Transverse colon (tissue), 4 donors: ENCODE results near the gene TP73. TPM values are rescaled to one million over a fixed set of nuclear protein-coding genes. Genes with fewer than 3 reads are reported as not detected.
A peak's percentile ranks its signal among the peaks of the same experiment; 100 is the strongest.

Experiments used
- DNase-seq: peaks from one replicate; pipeline ENCODE4 v3.0.0-alpha.2; 2019
- H3K27ac ChIP-seq, 4 donors: fragments of 200-600 bp; sonication (generic); 2 replicates each; pipeline ENCODE4 v1.5.1; 2016 to 2018; ENCODE audit warnings: inconsistent platforms in 4 of 4
- H3K27me3 ChIP-seq: fragments of 200-600 bp; sonication (generic); 2 replicates; pipeline ENCODE4 v1.5.1; 2017; ENCODE audit warnings: inconsistent platforms
- H3K36me3 ChIP-seq, 4 donors: fragments of 200-600 bp; sonication (generic); 2 replicates each; pipeline ENCODE4 v1.5.1; 2017 to 2019; ENCODE audit warnings: inconsistent platforms in 4 of 4
- H3K4me1 ChIP-seq, 4 donors: fragments of 200-600 bp; sonication (generic); 2 replicates each; pipeline ENCODE4 v1.5.1; 2017 to 2020; ENCODE audit warnings: inconsistent platforms in 4 of 4
- H3K4me3 ChIP-seq, 4 donors: fragments of 200-600 bp; sonication (generic); 1 replicate in 1 of 4; 2 replicates in 3 of 4; pipeline versions ENCODE4 v1.5.1 to v1.6.1; 2017 to 2019; ENCODE audit warnings: inconsistent platforms in 4 of 4
- H3K9me3 ChIP-seq, 2 donors: fragments of 200-600 bp; sonication (generic); 2 replicates each; pipeline ENCODE4 v1.5.1; 2017 to 2019; ENCODE audit warnings: inconsistent platforms in 2 of 2
- EP300 ChIP-seq: sonication (generic); formaldehyde crosslinking; IDR thresholded peaks from one replicate; pipeline ENCODE4 v1.6.1; 2017; ENCODE audit warnings: antibody characterized with exemption, low read depth
- POLR2A ChIP-seq: fragments of 450-650 bp; IDR thresholded peaks from one replicate; pipeline ENCODE4 v1.6.1; 2016; ENCODE audit warnings: antibody characterized with exemption, mild to moderate bottlenecking, moderate library complexity
- POLR2AphosphoS5 ChIP-seq, 3 donors: sonication (generic); formaldehyde crosslinking; IDR thresholded peaks; one replicate each; pipeline ENCODE4 v1.6.1; 2016; ENCODE audit warnings: antibody characterized with exemption in 3 of 3
- WGBS, 2 donors: methylation state at CpG; one replicate each; pipeline ENCODE4 v1.1.5; 2018; ENCODE audit warnings: low coverage in 1 of 2; 5-methylcytosine and 5-hydroxymethylcytosine counted together
- in situ Hi-C, 4 donors: fragments of 200-750 bp; cut with MboI; loops; one replicate each; pipeline versions ENCODE4 v1.15.0 to v1.15.1; 2017; ENCODE audit warnings: low sequenced_read_pairs in 3 of 4, low pct_ligation_motif_present in 1 of 4, low pct_unique_long_range_greater_than_20kb in 1 of 4
- intact Hi-C: fragments of 100-400 bp; cut with DNase I; formaldehyde crosslinking; loops from one replicate; pipeline ENCODE4 v1.15.1; 2023; ENCODE audit warnings: low total_unique reads
- total RNA-seq, 4 donors: library from RNA; depleted of rRNA; stranded (reverse); fragments of >200 nt; gene quantifications; one replicate each; pipeline ENCODE4 v1.1.0, GENCODE V29; 2016
- TF ChIP-seq, protein P1 (sequence below), 5 experiments: fragments of 200-600 bp in 3 of 5; fragments of 450-650 bp in 2 of 5; sonication (generic) in 3 of 5; IDR thresholded peaks; 1 replicate in 2 of 5; 2 replicates in 3 of 5; pipeline ENCODE4 v1.5.1; 2016 to 2017; ENCODE audit warnings: antibody characterized with exemption in 5 of 5, inconsistent platforms in 3 of 5, mild to moderate bottlenecking in 2 of 5, moderate library complexity in 1 of 5

The TP73 gene
- total RNA-seq, 4 donors from 2014 or later = 0.20 to 0.32 TPM; not detected in 2

DNA sequence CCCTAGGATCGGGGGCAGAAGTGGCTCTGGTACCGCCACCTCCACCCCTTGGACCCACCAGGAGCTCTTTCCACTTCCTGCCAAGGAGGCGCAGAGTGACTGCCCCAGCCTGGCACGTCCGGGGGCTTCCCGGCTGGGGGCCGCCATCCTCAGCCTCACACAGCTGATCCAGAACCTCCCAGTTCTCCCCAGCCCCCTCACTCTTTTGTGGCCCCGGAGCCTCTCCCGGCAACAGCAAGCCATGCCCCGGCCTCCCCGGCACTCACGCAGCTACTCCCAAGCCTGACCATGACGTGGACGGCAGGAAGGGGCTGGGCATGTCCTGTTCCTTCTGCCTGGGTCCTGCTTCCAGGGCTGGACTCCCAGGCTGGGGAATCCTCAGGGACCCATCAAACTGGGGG, 17.1 kb downstream of the TP73 start:
- Histone ChIP-seq H3K4me1 (peaks cover 0 to 16% (median 8%) of the 10 kb centered on the region in 4 donors), H3K36me3 (no peaks in the 10 kb centered on the region), H3K9me3 (no peaks in the 10 kb centered on the region), H3K27ac (no peak overlapping the region), H3K4me3 (no peak overlapping the region), H3K27me3 (peaks cover 54% of the 10 kb centered on the region)
- peak; percentile 8 for DNase-seq
- intact Hi-C loops = no loop called here
- 58% methylated on average over 14 of the region's 14 CpGs; no CpG with 5 or more reads in 1 of the 2 donors for WGBS, 2 donors
- TF ChIP-seq, protein P1, sequence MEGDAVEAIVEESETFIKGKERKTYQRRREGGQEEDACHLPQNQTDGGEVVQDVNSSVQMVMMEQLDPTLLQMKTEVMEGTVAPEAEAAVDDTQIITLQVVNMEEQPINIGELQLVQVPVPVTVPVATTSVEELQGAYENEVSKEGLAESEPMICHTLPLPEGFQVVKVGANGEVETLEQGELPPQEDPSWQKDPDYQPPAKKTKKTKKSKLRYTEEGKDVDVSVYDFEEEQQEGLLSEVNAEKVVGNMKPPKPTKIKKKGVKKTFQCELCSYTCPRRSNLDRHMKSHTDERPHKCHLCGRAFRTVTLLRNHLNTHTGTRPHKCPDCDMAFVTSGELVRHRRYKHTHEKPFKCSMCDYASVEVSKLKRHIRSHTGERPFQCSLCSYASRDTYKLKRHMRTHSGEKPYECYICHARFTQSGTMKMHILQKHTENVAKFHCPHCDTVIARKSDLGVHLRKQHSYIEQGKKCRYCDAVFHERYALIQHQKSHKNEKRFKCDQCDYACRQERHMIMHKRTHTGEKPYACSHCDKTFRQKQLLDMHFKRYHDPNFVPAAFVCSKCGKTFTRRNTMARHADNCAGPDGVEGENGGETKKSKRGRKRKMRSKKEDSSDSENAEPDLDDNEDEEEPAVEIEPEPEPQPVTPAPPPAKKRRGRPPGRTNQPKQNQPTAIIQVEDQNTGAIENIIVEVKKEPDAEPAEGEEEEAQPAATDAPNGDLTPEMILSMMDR (IDR thresholded peaks at IDR 0.05) = no peak
- TF ChIP-seq POLR2A (no peak), POLR2AphosphoS5 (IDR thresholded peaks at IDR 0.05) (no peak), EP300 (no peak)
- in situ Hi-C loops = no loop called here

DNA sequence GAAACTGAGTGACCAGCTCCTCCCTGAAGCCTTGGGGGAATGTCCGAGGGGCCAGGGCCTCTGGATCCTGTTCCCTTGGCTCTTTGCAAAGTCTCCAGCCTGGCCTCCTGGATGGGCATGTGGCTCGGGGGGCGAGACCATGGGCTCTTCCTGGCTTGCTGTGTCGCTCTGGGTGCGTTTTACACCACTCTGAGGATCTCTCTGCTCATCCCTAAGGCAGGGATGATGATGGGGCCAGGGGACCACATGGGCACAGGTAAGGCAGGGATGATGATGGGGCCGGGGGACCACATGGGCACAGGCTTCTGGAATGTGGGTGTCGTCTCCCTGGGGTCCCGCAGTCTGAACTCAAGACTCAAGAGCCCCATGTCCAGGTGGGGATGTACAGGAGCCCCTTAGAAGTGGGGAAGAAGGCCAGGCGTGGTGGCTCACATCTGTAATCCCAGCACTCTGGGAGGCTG, 17.7 kb downstream of the TP73 start:
- peaks cover 50% of the 10 kb centered on the region for H3K27me3 ChIP-seq
- H3K9me3 ChIP-seq = no peaks in the 10 kb centered on the region
- H3K4me1 ChIP-seq = peaks cover 0 to 16% (median 9%) of the 10 kb centered on the region in 4 donors
- in situ Hi-C loops = no loop called here
- H3K4me3 ChIP-seq = no peak overlapping the region
- intact Hi-C loops = no loop called here
- WGBS, 2 donors = 86% methylated on average over 9 of the region's 9 CpGs; no CpG with 5 or more reads in 1 of the 2 donors
- H3K27ac ChIP-seq = no peak overlapping the region
- DNase-seq = no peak
- no peaks in the 10 kb centered on the region for H3K36me3 ChIP-seq
- no peak for TF ChIP-seq POLR2A
- no peak for TF ChIP-seq POLR2AphosphoS5 (IDR thresholded peaks at IDR 0.05)
- TF ChIP-seq, protein P1 (IDR thresholded peaks at IDR 0.05) = no peak
- no peak for TF ChIP-seq EP300

DNA sequence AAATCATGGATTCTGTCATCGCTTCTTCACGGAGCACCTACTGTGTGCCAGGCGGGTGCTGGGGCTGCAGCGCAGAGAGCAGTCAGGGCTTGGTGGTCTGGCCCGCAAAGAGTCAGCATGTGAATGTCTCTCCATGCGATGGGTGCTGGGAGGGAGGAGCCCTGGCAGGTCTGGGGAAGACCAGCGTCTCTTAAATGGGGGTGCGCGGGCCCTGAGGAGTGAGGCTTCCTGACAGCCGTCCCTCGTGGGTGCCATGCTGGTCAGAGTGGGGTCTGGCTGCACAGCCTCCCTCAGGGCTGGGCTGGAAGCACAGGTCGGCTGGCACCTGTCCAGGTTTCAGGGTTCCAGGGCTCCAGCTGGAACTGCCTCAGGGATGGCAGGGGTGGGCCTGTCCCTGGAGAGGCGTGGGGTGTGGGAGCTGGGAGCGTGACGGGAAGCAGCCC, 18.5 kb downstream of the TP73 start:
- 53 to 80% methylated on average over 3 to 13 of the region's 15 CpGs for WGBS, 2 donors
- H3K27ac ChIP-seq = no peak overlapping the region
- no peaks in the 10 kb centered on the region for H3K9me3 ChIP-seq
- no peaks in the 10 kb centered on the region for H3K36me3 ChIP-seq
- no peak for DNase-seq
- no peak for TF ChIP-seq POLR2A
- no peak for TF ChIP-seq POLR2AphosphoS5 (IDR thresholded peaks at IDR 0.05)
- TF ChIP-seq, protein P1 (IDR thresholded peaks at IDR 0.05) = no peak
- no peak for TF ChIP-seq EP300
- H3K4me1 ChIP-seq = peaks cover 0 to 16% (median 9%) of the 10 kb centered on the region in 4 donors
- no peak overlapping the region for H3K4me3 ChIP-seq
- peaks cover 50% of the 10 kb centered on the region for H3K27me3 ChIP-seq
- intact Hi-C loops = no loop called here
- in situ Hi-C loops = no loop called here

DNA sequence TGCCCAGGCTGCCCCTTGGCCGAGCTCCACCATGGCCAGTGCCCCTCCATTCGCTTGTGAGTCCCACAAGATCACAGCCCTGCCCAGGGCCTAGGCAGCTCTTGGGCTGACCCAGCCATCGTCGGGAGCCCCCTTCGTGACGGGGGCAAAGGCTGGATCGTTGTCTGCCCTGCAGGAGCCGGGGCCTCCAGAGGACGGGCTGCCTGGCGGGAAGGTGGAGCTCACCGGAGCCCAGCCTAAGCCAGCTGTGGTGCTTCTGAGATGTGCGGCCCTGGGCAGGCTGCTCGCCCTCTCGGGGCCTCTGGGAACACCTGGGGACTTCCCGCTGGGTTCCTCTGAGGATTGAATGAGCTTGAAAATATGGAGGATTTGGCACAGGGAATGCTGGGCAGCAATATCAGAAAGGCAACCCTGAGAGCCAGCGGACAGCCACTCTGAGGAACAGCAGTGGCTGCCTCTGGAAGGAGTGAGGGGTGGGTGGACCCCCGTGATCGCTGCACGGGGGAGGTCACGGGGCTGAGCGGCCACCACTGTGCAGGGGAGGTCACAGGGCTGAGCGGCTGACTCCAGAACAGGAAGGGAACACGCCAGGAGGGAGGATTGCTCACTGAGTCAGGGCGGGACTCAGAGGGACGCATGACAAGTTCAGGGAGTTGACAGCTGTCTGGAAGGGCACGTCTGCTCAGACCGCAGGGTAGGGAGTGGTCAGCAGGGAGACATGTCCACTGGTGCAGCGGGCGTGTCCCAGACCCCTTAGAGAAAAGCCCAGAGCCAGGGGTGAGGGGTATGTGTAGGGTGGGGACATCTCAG, 19.3 kb downstream of the TP73 start:
- no peak for DNase-seq
- H3K36me3 ChIP-seq = no peaks in the 10 kb centered on the region

More for the DNA sequence above, 19.3 kb downstream of the TP73 start:
- in situ Hi-C loops (no loop called here), intact Hi-C loops (no loop called here)
- Histone ChIP-seq H3K4me1 (peaks cover 0 to 14% (median 9%) of the 10 kb centered on the region in 4 donors), H3K27ac (no peak overlapping the region), H3K9me3 (no peaks in the 10 kb centered on the region), H3K4me3 (no peak overlapping the region), H3K27me3 (peaks cover 45% of the 10 kb centered on the region)
- 47% methylated on average over 22 of the region's 29 CpGs; no CpG with 5 or more reads in 1 of the 2 donors for WGBS, 2 donors
- TF ChIP-seq POLR2AphosphoS5 (IDR thresholded peaks at IDR 0.05) (no peak), POLR2A (no peak), EP300 (no peak)
- TF ChIP-seq, protein P1 (IDR thresholded peaks at IDR 0.05) = no peak
